HFF-Myc (cell line): ENCODE data around the gene EEPD1.

Source experiments
- DNase-seq: peaks from one replicate; pipeline ENCODE4 v3.0.0-alpha.2; 2011; ENCODE audit warnings: low read depth; ENCODE audit errors: extremely low read depth
- H3K4me3 ChIP-seq: replicated peaks from 2 replicates; pipeline ENCODE4 v1.5.1; 2011; ENCODE audit warnings: low read depth, mild to moderate bottlenecking, control low read depth, low read length
- TF ChIP-seq, protein P1 (sequence below): IDR thresholded peaks from 2 replicates; pipeline ENCODE4 v1.5.1; 2012; ENCODE audit warnings: mild to moderate bottlenecking, low read depth, low read length, control low read depth; ENCODE audit errors: missing control alignments

EEPD1 gene

DNA sequence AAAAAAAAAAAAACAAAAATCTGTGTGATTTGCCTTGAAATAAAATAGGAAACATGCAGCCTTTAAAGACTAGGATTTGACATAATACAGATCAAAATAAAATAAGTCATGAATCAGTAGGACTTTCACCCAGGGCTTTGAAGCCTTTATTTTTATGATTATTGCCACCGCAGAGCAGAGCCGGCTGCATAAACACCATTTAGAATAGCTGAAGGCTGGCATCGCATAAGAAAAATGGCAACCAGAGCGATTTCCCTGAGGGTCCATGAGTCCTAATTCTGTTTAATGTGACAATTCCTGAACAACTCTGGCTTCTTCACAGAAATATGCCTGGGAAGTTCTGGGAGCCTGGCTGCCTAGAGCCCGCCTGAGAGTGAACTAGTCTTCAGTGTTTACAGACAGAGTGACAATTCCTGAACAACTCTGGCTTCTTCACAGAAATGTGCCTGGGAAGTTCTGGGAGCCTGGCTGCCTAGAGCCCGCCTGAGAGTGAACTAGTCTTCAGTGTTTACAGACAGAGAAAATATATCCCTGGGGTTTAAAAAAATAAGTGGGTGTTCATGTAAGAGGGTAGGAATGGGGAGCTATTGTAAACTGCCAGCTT, 112.0 kb downstream of the EEPD1 start:
- no peak for DNase-seq
- TF ChIP-seq, protein P1, sequence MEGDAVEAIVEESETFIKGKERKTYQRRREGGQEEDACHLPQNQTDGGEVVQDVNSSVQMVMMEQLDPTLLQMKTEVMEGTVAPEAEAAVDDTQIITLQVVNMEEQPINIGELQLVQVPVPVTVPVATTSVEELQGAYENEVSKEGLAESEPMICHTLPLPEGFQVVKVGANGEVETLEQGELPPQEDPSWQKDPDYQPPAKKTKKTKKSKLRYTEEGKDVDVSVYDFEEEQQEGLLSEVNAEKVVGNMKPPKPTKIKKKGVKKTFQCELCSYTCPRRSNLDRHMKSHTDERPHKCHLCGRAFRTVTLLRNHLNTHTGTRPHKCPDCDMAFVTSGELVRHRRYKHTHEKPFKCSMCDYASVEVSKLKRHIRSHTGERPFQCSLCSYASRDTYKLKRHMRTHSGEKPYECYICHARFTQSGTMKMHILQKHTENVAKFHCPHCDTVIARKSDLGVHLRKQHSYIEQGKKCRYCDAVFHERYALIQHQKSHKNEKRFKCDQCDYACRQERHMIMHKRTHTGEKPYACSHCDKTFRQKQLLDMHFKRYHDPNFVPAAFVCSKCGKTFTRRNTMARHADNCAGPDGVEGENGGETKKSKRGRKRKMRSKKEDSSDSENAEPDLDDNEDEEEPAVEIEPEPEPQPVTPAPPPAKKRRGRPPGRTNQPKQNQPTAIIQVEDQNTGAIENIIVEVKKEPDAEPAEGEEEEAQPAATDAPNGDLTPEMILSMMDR, result no peak
- no peak overlapping the region for H3K4me3 ChIP-seq

DNA sequence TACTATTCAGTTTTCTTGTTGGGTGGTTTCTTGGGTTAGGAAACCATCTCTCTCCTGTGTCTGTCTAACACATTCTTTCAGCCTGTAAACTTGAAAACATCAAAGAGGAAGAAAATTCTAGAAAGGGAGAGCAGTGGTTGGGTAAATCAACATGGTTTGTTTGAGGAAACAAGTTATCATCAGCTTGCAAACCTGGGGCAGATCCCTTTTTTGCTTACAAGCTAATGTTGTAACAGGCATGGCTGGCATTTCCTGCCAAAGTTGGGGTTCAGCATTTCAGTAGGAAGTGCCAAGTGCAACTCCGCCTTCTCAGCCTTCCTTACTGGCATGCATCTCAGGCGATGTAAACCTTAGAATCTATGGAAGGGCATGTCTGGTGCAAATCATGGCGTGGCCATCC, 112.6 kb downstream of the EEPD1 start:
- TF ChIP-seq, protein P1, result no peak
- no peak for DNase-seq

DNA sequence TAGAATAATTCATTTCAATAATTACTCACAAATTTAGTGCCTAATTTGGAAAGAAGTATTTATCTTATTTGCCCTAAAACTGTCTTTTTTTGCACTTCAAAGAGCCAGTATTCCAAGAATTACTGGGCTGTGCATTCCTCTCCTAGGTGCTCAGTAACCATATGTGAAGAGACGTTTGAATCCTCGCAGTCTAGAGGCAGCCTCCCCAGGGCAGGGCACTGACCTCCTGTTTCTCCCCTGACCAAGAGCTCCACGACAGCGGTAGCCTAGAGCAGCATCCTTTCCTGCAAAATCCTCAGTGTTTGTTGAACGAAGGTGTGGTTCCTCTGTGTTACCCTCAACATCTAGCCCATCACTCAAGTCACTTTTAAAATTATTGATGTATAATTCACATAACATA, 113.1 kb downstream of the EEPD1 start:
- TF ChIP-seq, protein P1, result no peak
- no peak for DNase-seq
- no peak overlapping the region for H3K4me3 ChIP-seq

More for the DNA sequence above, 112.6 kb downstream of the EEPD1 start:
- no peak overlapping the region for H3K4me3 ChIP-seq

DNA sequence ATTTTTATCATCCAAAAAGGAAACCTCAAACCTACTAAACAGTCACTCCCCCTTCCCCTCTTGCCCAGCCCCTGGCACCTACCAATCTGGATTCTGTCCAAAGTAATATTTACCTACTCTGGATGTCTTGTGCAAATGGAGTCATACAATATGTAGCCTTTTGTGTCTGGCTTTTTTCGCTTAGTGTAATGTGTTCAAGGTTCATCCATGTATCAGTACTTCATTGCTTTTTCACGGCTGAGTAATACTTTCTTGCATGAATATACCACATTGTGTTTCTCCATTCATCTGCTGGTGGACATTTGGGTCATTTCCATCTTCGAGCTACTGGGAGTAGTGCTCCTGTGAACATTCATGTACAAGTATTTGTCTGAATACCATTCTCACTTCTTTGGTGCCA, 113.6 kb downstream of the EEPD1 start:
- no peak for DNase-seq
- TF ChIP-seq, protein P1, result no peak
- no peak overlapping the region for H3K4me3 ChIP-seq

DNA sequence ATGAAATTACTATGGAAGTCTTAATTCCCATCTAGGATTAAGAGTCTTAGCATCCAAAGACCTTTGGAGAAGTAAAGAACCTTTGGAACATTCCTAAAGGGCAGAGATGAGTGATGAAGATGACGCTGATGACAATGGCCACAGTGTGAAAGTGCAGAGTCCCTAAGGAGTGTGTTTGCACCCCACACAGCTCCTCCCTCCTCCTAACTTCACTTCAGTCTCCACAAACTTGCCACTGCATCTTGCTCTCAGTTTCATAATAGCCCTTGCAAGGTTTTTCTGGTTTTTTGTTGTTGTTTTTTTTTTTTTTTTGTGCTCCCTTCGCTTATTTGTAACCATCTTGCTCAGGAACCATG, 119.1 kb downstream of the EEPD1 start:
- TF ChIP-seq, protein P1, result no peak
- H3K4me3 ChIP-seq, result no peak overlapping the region
- no peak for DNase-seq

DNA sequence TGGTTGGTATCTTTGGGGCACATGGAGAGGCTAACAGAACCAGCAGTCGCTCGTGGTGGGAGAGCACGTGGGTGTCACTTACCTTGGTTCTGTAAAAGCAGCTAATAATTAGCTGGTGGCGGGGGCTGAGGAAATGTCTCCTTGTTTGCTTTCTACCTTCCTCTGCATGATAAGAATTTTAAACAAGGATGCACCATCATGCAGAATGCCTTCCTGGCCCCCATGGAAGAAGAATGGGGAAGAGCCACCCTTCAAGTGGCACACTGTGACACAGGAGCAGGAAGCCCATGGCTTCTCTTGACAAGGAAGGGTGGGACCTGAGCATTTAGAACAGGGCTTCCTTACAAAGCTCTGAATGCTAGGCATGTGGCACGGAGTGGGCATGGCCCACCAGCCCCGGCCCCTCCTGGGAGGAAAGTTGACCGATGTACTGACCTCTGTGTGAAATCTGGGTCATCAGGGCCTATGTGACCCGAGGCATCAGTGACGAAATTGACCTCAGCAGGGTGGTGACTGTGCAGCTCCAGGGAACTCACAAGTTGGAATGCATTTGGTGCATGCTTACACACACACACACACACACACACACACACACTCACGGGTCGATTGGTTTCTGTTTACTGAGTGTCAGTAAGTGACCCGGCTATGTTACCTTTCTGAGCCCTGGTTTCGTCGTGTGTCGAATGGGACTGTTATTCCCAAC, 119.7 kb downstream of the EEPD1 start:
- TF ChIP-seq, protein P1, result no peak
- H3K4me3 ChIP-seq, result no peak overlapping the region
- no peak for DNase-seq
